ENCODE results near the gene CCIN. TPM values are rescaled to one million over a fixed set of nuclear protein-coding genes. Genes with fewer than 3 reads are reported as not detected.

CCIN gene
- total and polyA plus RNA-seq, 9 of the 15 experiments (the other 6 are each of a cell fraction or from before 2014, with no cell fraction given) = not detected

- Histone ChIP-seq H4K20me1 (replicated peaks; ENCODE audit: control insufficient read depth, insufficient read depth, low read length) (peaks cover 6% of the 10 kb centered on the region; the same call in 1 of the 2 replicates), H3K27ac (ENCODE audit: extremely low read depth, low read depth, low read length) (peak overlapping the region; percentile 59; the same call in 2 of the 3 replicates), H3K9me1 (ENCODE audit: control insufficient read depth, insufficient read depth, low read length) (no peaks in the 10 kb centered on the region), H3K27me3 (ENCODE audit: control insufficient read depth in 2 of 2, insufficient read depth in 2 of 2, low read length in 2 of 2) (no peaks in the 10 kb centered on the region), H3K9ac (ENCODE audit: insufficient read depth in 1 of 2, low read depth in 2 of 2, low read length in 2 of 2) (peak overlapping the region in 1 of 2 experiments; percentile 1; a peak in 2 of 4 replicates), H2AFZ (ENCODE audit: low read depth, low read length) (no peak overlapping the region), H3K4me2 (ENCODE audit: insufficient read depth, low read length) (no peak overlapping the region), H3K4me1 (replicated peaks in 1 of 2; ENCODE audit: control insufficient read depth in 2 of 2, insufficient read depth in 2 of 2, low read length in 2 of 2) (peaks cover 0 to 15% of the 10 kb centered on the region in 2 experiments; a peak in 3 of 5 replicates), H3K79me2 (ENCODE audit: control insufficient read depth, insufficient read depth, low read length) (peaks cover 28% of the 10 kb centered on the region), H3K4me3 (no peak overlapping the region), H3K9me3 (replicated peaks; ENCODE audit: control insufficient read depth, insufficient read depth, low read depth, low read length) (no peaks in the 10 kb centered on the region), H3K36me3 (ENCODE audit: control insufficient read depth, insufficient read depth, low read length) (peaks cover 92% of the 10 kb centered on the region)
- no peak for TF ChIP-seq XRCC4 (IDR thresholded peaks at IDR 0.05; ENCODE audit: extremely low read depth, insufficient read depth, insufficient read length)
- no peak for TF ChIP-seq FOSL1 (tag; conservative IDR thresholded peaks at IDR 0.05)
- no peak for TF ChIP-seq CHAMP1 (IDR thresholded peaks at IDR 0.05)
- CTCF ChIA-PET (ENCODE audit: low intra/inter-chr PET ratio) = no interaction called here
- 92% methylated on average over 3 of the region's 4 CpGs for WGBS (ENCODE audit: insufficient coverage, low coverage, missing lambda C conversion rate)
- POLR2A ChIA-PET = interaction anchor here (0.8 to 1.7 kb wide), 6 partner anchors 9 to 16 kb away, joined by 3 to 5 read pairs (median 4); partner anchors contain the start of gene CLTA
- FAIRE-seq = no peak
- intact Hi-C loops (cut with micrococcal nuclease) (no loop called here), in situ Hi-C loops (cut with MboI) (no loop called here)
- no peak for ATAC-seq
- no TSS peak for BruUV-seq (replicated peaks)
- DNase-seq (ENCODE audit: extremely low read depth in 1 of 4, low spot score in 3 of 4) = no peak
Measured at GRCh38 chr9:36207016-36207415, 37.8 kb downstream of the CCIN start.

All from K562 (cell line).